D721Med (cell line): ENCODE measurements around the gene ANKRD66.

Experiments used
- DNase-seq: peaks from one replicate; pipeline ENCODE4 v3.0.0; 2011; ENCODE audit warnings: low spot score; ENCODE audit not compliant: insufficient read length
- FAIRE-seq: peaks from 2 replicates; lab custom pipeline; 2011; peaks lifted over from hg19 to GRCh38; lab: Jason Lieb, UNC
- TF ChIP-seq, protein P1 (sequence below): IDR thresholded peaks from 2 replicates; pipeline ENCODE4 v1.5.1; 2012; ENCODE audit warnings: mild to moderate bottlenecking, control low read depth; ENCODE audit not compliant: insufficient read depth; ENCODE audit errors: missing control alignments

Gene ANKRD66

DNA sequence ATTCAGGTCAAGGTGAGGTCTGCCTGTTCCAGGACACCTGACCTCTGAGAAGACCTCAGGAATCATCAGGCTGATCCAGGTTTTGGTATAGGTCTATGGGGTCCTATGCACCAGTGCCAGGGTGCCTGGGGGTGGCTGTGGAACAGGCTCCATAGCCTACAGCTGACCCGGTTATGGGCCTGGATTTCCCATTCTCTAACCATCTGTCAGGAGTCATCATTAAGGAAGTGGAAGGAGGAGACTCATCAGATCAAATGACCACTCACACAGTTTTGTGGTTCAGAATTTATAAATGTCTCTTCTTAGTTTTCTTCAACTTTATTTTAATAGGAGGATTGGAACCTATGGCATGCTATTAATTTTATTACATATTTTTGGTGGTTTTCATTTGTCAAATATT lies 26.3 kb upstream of the ANKRD66 start:
- DNase-seq = no peak
- no peak for FAIRE-seq
- TF ChIP-seq, protein P1, sequence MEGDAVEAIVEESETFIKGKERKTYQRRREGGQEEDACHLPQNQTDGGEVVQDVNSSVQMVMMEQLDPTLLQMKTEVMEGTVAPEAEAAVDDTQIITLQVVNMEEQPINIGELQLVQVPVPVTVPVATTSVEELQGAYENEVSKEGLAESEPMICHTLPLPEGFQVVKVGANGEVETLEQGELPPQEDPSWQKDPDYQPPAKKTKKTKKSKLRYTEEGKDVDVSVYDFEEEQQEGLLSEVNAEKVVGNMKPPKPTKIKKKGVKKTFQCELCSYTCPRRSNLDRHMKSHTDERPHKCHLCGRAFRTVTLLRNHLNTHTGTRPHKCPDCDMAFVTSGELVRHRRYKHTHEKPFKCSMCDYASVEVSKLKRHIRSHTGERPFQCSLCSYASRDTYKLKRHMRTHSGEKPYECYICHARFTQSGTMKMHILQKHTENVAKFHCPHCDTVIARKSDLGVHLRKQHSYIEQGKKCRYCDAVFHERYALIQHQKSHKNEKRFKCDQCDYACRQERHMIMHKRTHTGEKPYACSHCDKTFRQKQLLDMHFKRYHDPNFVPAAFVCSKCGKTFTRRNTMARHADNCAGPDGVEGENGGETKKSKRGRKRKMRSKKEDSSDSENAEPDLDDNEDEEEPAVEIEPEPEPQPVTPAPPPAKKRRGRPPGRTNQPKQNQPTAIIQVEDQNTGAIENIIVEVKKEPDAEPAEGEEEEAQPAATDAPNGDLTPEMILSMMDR = no peak

DNA sequence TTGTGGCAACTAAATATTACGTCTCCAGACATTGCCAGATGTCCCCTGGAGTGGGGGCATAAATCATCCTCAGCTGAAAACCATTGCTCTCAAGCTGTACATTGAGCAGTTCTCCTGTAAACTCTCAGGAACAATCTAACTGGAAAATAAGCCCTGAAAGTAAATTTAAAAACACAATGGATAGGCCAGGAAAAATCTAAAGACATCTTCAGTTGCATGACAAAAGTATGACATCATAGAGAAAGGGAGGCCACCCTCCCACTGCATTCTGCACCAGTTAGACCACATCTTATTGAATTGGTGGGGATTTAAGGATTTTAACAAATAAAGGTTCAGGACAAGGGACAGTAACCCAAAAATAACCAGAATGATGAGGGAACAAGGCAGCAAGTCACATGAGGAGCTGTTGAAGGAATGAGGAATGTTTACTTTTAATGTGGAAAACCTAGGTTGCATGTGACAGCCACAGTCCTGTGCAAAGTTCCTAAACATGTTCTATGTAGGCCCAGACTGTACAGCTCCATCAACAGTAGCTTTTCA lies 16.9 kb upstream of the ANKRD66 start:
- DNase-seq (no peak), FAIRE-seq (no peak)

DNA sequence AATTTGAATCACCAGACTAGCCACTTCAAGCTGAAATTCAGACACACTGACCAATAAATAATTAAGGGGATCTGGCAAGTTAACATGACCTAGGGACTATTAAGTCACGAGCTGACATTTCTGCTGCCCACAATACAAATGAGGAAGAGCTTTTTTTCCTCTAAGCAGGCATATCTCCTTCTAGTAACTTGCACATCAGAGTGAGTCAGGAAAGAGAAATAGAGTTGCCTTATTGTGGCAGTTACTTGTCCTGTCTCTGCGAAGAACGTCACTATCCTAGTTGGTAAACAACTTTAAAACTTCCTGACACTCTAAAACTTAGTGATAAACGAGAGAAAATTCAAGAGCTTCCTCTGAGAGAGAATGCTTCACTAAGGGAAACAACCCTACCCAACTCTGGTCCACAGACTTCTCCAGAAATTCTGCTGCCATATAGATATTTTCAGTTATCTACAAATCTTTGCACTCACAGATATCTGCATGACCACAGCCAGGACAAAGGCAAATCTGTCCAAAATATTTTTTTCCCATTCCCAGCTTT lies 15.7 kb upstream of the ANKRD66 start:
- FAIRE-seq = no peak
- TF ChIP-seq, protein P1 = no peak
- DNase-seq = no peak

More for the DNA sequence above, 16.9 kb upstream of the ANKRD66 start:
- TF ChIP-seq, protein P1 = no peak

DNA sequence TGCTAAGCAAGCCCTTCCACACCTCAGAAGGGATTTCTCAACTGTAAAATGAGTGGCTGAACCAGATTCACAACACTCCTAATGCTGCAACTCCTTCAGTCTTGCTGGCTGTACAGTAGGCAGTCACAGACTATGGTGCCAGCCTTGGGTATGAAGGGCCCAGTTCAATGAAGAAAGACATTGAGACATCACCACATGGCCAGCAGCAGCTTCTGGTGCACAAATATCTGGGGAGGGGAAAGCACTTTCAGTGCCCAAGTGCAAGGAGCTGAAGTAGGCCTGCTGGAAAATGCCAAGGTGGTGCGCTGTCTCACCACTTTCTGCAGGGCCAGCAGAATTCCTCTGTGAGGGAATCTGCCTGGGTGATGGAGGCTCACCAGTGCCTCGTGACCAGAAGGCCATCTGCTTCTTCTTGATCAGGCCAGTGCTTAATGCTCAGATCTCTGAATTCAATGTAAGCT lies 13.4 kb upstream of the ANKRD66 start:
- TF ChIP-seq, protein P1 = no peak
- FAIRE-seq (no peak), DNase-seq (no peak)

DNA sequence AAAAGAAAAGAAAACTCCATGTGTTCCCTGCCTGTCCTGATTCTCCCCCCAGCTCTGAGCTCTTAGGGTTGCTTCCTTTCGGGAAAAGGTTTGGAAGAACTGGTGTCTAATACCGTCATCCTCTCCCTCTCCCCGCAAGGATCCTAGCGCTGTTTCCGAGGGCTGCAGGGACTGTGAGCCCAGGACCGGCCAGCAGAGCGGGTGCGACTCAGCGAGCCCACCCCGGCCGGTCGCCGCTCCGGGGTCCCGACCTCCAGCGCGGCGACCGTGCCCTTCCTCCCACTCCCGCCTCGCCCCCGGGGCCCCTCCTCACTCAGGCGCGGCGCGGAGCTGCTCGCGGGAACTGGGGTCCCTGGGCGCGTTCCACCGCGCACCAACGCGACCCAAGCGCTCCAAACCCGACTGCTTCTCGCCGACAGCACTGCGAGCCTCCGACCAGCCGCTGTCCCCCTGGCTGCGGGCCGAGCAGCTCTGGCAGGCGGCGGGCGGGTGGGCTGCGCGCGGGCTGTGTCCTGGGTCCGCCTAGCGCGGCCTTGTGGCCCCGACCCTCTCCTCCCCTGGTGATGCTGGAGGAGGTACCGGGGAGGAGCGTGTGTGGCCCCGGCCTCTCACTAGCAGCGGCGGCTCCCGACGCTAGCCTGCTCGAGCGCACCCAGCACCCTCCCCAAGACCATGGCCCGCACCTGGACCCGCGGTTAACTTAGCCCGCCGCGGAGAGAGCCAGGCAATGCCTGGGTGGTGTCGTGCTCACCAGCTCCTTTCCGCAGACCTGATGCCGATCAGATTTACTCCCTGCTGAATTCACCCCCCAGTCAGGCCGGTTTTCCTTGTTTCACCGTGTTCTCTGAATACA lies 11.6 kb upstream of the ANKRD66 start, which contains the start of gene PLA2G7:
TSS of gene PLA2G7 (minus strand) at position 509 of the 853 bp plus-strand sequence. CDS start 12,484 bp downstream, outside the sequence.
- DNase-seq (peak; percentile 35), FAIRE-seq (no peak)
- TF ChIP-seq, protein P1 = no peak

DNA sequence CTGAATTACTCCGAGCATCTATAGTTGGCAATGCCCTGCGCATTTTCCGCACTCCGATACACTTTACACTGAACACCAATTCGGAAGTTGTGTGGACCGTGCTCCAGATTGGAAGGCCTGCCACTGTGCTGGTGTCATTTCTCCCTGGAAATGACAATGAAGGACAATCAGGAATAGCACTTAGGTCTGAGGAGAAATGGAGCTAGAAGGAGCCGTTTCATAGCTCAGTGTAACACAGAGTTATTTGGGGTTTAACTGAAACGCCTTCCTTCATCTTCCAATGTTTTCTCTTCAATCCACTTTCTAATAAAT lies 11.1 kb upstream of the ANKRD66 start:
- TF ChIP-seq, protein P1 = no peak
- FAIRE-seq (no peak), DNase-seq (no peak)

DNA sequence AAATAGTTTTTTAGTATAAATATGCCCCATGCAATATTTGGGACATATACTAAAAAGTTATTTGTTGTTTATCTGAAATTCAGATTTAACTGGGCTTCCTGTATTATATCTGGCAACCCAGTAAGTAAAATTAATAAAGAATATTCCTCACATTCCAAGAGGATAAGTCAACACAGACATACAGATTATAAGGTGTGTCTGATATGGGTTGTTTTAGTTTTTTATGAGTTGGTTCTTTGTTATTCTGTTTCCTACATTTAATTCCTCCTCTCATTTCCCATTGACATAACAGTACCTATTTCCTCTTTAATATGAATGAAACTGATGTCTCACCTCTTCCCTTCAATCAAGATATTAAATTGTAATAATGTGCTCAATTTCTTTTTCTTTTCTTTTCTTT lies 9.8 kb upstream of the ANKRD66 start:
- TF ChIP-seq, protein P1 = no peak
- FAIRE-seq (no peak), DNase-seq (no peak)
